ENCODE results near the gene TMEM269.

TMEM269 gene

GRCh38 chr1:42768172-42768571 is 16.6 kb upstream of the TMEM269 start:
- no peak for FAIRE-seq
- no peak for TF ChIP-seq POU2F2 (IDR thresholded peaks at IDR 0.05; ENCODE audit: low read depth, low read length)
- TF ChIP-seq POLR2A (IDR thresholded peaks at IDR 0.05; ENCODE audit: low read depth, low read length) = no peak
- TF ChIP-seq TAF1 (IDR thresholded peaks at IDR 0.05; ENCODE audit: low read depth, low read length) = no peak
- TF ChIP-seq SPI1 (IDR thresholded peaks at IDR 0.05; ENCODE audit: low read depth, low read length) = no peak
- no peak for TF ChIP-seq POLR2AphosphoS5 (IDR thresholded peaks at IDR 0.05; ENCODE audit: low read depth, low read length)
- TF ChIP-seq PAX5 (IDR thresholded peaks at IDR 0.05; ENCODE audit: insufficient read depth, low read length, severe bottlenecking) = no peak

GRCh38 chr1:42769811-42770210 is 15.0 kb upstream of the TMEM269 start:
- DNase-seq (ENCODE audit: insufficient read length, low spot score) (no peak), FAIRE-seq (no peak)
- TF ChIP-seq POU2F2 (IDR thresholded peaks at IDR 0.05; ENCODE audit: low read depth, low read length) (no peak), POLR2A (IDR thresholded peaks at IDR 0.05; ENCODE audit: low read depth, low read length) (no peak), POLR2AphosphoS5 (IDR thresholded peaks at IDR 0.05; ENCODE audit: low read depth, low read length) (no peak), PAX5 (IDR thresholded peaks at IDR 0.05; ENCODE audit: insufficient read depth, low read length, severe bottlenecking) (no peak), TAF1 (IDR thresholded peaks at IDR 0.05; ENCODE audit: low read depth, low read length) (no peak), SPI1 (IDR thresholded peaks at IDR 0.05; ENCODE audit: low read depth, low read length) (no peak)

More at GRCh38 chr1:42768172-42768571, 16.6 kb upstream of the TMEM269 start:
- DNase-seq (ENCODE audit: insufficient read length, low spot score) = no peak

- no peak for TF ChIP-seq POU2F2 (IDR thresholded peaks at IDR 0.05; ENCODE audit: low read depth, low read length)
- no peak for TF ChIP-seq POLR2AphosphoS5 (IDR thresholded peaks at IDR 0.05; ENCODE audit: low read depth, low read length)
- no peak for TF ChIP-seq PAX5 (IDR thresholded peaks at IDR 0.05; ENCODE audit: insufficient read depth, low read length, severe bottlenecking)
- TF ChIP-seq SPI1 (IDR thresholded peaks at IDR 0.05; ENCODE audit: low read depth, low read length) = no peak
- no peak for TF ChIP-seq POLR2A (IDR thresholded peaks at IDR 0.05; ENCODE audit: low read depth, low read length)
- no peak for TF ChIP-seq TAF1 (IDR thresholded peaks at IDR 0.05; ENCODE audit: low read depth, low read length)
- DNase-seq (ENCODE audit: insufficient read length, low spot score) = no peak
- no peak for FAIRE-seq
Measured at GRCh38 chr1:42773420-42773819, 11.4 kb upstream of the TMEM269 start.

GRCh38 chr1:42774928-42775526 is 9.8 kb upstream of the TMEM269 start:
- no peak for FAIRE-seq
- no peak for DNase-seq (ENCODE audit: insufficient read length, low spot score)
- TF ChIP-seq POLR2AphosphoS5 (IDR thresholded peaks at IDR 0.05; ENCODE audit: low read depth, low read length) (no peak), POLR2A (IDR thresholded peaks at IDR 0.05; ENCODE audit: low read depth, low read length) (no peak), POU2F2 (IDR thresholded peaks at IDR 0.05; ENCODE audit: low read depth, low read length) (no peak), SPI1 (IDR thresholded peaks at IDR 0.05; ENCODE audit: low read depth, low read length) (no peak)

- FAIRE-seq (no peak), DNase-seq (ENCODE audit: insufficient read length, low spot score) (no peak)
- TF ChIP-seq PAX5 (IDR thresholded peaks at IDR 0.05; ENCODE audit: insufficient read depth, low read length, severe bottlenecking) (no peak), POU2F2 (IDR thresholded peaks at IDR 0.05; ENCODE audit: low read depth, low read length) (no peak), POLR2A (IDR thresholded peaks at IDR 0.05; ENCODE audit: low read depth, low read length) (no peak), TAF1 (IDR thresholded peaks at IDR 0.05; ENCODE audit: low read depth, low read length) (no peak), POLR2AphosphoS5 (IDR thresholded peaks at IDR 0.05; ENCODE audit: low read depth, low read length) (no peak), SPI1 (IDR thresholded peaks at IDR 0.05; ENCODE audit: low read depth, low read length) (no peak)
Measured at GRCh38 chr1:42776502-42776901, 8.3 kb upstream of the TMEM269 start.

- TF ChIP-seq POU2F2 (IDR thresholded peaks at IDR 0.05; ENCODE audit: low read depth, low read length) (no peak), TAF1 (IDR thresholded peaks at IDR 0.05; ENCODE audit: low read depth, low read length) (no peak), PAX5 (IDR thresholded peaks at IDR 0.05; ENCODE audit: insufficient read depth, low read length, severe bottlenecking) (no peak), POLR2AphosphoS5 (IDR thresholded peaks at IDR 0.05; ENCODE audit: low read depth, low read length) (no peak), SPI1 (IDR thresholded peaks at IDR 0.05; ENCODE audit: low read depth, low read length) (no peak), POLR2A (IDR thresholded peaks at IDR 0.05; ENCODE audit: low read depth, low read length) (no peak)
- DNase-seq (ENCODE audit: insufficient read length, low spot score) (no peak), FAIRE-seq (peak; percentile 63)
Measured at GRCh38 chr1:42777852-42778251, 6.9 kb upstream of the TMEM269 start.

GRCh38 chr1:42779725-42780124 is 5.1 kb upstream of the TMEM269 start:
- TF ChIP-seq SPI1 (IDR thresholded peaks at IDR 0.05; ENCODE audit: low read depth, low read length) = peak; percentile 60
- TF ChIP-seq POLR2AphosphoS5 (IDR thresholded peaks at IDR 0.05; ENCODE audit: low read depth, low read length) = no peak
- FAIRE-seq (no peak), DNase-seq (ENCODE audit: insufficient read length, low spot score) (no peak)

- no peak for TF ChIP-seq POLR2AphosphoS5 (IDR thresholded peaks at IDR 0.05; ENCODE audit: low read depth, low read length)
- no peak for TF ChIP-seq POU2F2 (IDR thresholded peaks at IDR 0.05; ENCODE audit: low read depth, low read length)
- TF ChIP-seq TAF1 (IDR thresholded peaks at IDR 0.05; ENCODE audit: low read depth, low read length) = no peak
- TF ChIP-seq PAX5 (IDR thresholded peaks at IDR 0.05; ENCODE audit: insufficient read depth, low read length, severe bottlenecking) = no peak
- TF ChIP-seq POLR2A (IDR thresholded peaks at IDR 0.05; ENCODE audit: low read depth, low read length) = no peak
- TF ChIP-seq SPI1 (IDR thresholded peaks at IDR 0.05; ENCODE audit: low read depth, low read length) = no peak
- FAIRE-seq (no peak), DNase-seq (ENCODE audit: insufficient read length, low spot score) (no peak)
Measured at GRCh38 chr1:42780176-42780575, 4.6 kb upstream of the TMEM269 start.

- DNase-seq (ENCODE audit: insufficient read length, low spot score) (no peak), FAIRE-seq (no peak)
- no peak for TF ChIP-seq PAX5 (IDR thresholded peaks at IDR 0.05; ENCODE audit: insufficient read depth, low read length, severe bottlenecking)
- no peak for TF ChIP-seq POLR2A (IDR thresholded peaks at IDR 0.05; ENCODE audit: low read depth, low read length)
- no peak for TF ChIP-seq POLR2AphosphoS5 (IDR thresholded peaks at IDR 0.05; ENCODE audit: low read depth, low read length)
- TF ChIP-seq SPI1 (IDR thresholded peaks at IDR 0.05; ENCODE audit: low read depth, low read length) = no peak
- TF ChIP-seq POU2F2 (IDR thresholded peaks at IDR 0.05; ENCODE audit: low read depth, low read length) = no peak
- TF ChIP-seq TAF1 (IDR thresholded peaks at IDR 0.05; ENCODE audit: low read depth, low read length) = no peak
Measured at GRCh38 chr1:42783092-42783491, 1.7 kb upstream of the TMEM269 start.

- no peak for FAIRE-seq
- DNase-seq (ENCODE audit: insufficient read length, low spot score) = no peak
- no peak for TF ChIP-seq SPI1 (IDR thresholded peaks at IDR 0.05; ENCODE audit: low read depth, low read length)
- no peak for TF ChIP-seq TAF1 (IDR thresholded peaks at IDR 0.05; ENCODE audit: low read depth, low read length)
- TF ChIP-seq POLR2A (IDR thresholded peaks at IDR 0.05; ENCODE audit: low read depth, low read length) = no peak
- no peak for TF ChIP-seq POLR2AphosphoS5 (IDR thresholded peaks at IDR 0.05; ENCODE audit: low read depth, low read length)
- TF ChIP-seq PAX5 (IDR thresholded peaks at IDR 0.05; ENCODE audit: insufficient read depth, low read length, severe bottlenecking) = no peak
- TF ChIP-seq POU2F2 (IDR thresholded peaks at IDR 0.05; ENCODE audit: low read depth, low read length) = no peak
Measured at GRCh38 chr1:42784547-42784945, 245 bp upstream of the TMEM269 start.
